Thyroid gland (tissue), 4 donors: Measurements from ENCODE around the gene POLL.

Source experiments
- POLR2A ChIP-seq, 2 donors: fragments of 450-650 bp; IDR thresholded peaks; one replicate each; pipeline ENCODE4 v1.6.1; 2017; ENCODE audit warnings: antibody characterized with exemption in 2 of 2, mild to moderate bottlenecking in 2 of 2, moderate library complexity in 1 of 2
- TF ChIP-seq, protein P1 (sequence below), 6 experiments: fragments of 200-600 bp in 3 of 6; fragments of 450-650 bp in 3 of 6; sonication (generic) in 3 of 6; IDR thresholded peaks; one replicate each; pipeline ENCODE4 v1.5.1; 2016 to 2019; ENCODE audit warnings: antibody characterized with exemption in 6 of 6, mild to moderate bottlenecking in 2 of 6, inconsistent platforms in 1 of 6, moderate library complexity in 1 of 6

DNA sequence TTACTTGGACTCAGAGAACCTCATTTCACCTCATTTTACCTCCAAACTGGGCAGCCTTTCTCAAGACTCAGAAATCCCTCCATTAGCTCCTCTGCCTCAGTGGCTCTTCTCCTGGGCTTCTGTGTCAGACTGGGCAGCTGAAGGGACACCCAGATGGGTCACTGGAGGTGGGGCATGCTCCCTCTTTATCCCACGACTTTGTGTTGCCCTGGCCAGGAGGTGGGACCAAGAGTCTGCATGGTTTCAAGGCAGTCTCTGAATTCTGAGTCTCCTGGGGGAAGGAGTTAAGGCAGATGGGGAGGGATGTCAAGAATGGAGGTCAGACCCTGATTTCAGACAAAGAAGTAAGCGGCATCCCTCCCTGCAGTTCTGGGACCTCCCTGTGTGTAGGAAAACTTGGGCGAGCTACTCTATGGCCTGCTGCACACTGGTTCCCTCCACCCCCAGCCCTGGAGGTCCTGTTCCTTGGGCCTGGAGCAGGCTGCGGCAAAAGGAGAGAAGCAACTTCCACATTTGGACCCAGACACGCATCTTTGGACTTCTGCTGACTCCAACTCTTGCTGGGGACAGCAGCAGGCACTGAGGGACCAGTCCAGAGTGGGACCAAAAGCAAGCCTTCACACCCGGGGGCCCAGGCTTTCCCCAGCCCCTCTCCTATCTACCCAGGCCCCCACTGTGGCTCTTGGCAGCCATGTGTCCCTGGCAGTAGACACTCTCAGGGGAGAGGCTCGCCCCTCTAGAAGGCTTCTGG is 10.8 kb downstream of the POLL start:
- TF ChIP-seq, protein P1, sequence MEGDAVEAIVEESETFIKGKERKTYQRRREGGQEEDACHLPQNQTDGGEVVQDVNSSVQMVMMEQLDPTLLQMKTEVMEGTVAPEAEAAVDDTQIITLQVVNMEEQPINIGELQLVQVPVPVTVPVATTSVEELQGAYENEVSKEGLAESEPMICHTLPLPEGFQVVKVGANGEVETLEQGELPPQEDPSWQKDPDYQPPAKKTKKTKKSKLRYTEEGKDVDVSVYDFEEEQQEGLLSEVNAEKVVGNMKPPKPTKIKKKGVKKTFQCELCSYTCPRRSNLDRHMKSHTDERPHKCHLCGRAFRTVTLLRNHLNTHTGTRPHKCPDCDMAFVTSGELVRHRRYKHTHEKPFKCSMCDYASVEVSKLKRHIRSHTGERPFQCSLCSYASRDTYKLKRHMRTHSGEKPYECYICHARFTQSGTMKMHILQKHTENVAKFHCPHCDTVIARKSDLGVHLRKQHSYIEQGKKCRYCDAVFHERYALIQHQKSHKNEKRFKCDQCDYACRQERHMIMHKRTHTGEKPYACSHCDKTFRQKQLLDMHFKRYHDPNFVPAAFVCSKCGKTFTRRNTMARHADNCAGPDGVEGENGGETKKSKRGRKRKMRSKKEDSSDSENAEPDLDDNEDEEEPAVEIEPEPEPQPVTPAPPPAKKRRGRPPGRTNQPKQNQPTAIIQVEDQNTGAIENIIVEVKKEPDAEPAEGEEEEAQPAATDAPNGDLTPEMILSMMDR (IDR thresholded peaks at IDR 0.05), result no peak
- TF ChIP-seq POLR2A (IDR thresholded peaks at IDR 0.05), result no peak
